GM21367 (cell line): ENCODE measurements around the gene GMCL1.
"Not testable (repeated sequence)": the region's sequence is repeated elsewhere in the genome, so short reads cannot be mapped to it uniquely, and the experiment has no call there.

Source experiments
- ATAC-seq: cut with Tn5 transposase; IDR thresholded peaks from one replicate; pipeline ENCODE4 v1.9.1; 2021; ENCODE audit not compliant: unreplicated experiment

The GMCL1 gene

GRCh38 chr2:69829256-69830044 lies at the start of gene GMCL1:
Gene GMCL1, plus strand, starts transcription at chr2:69829660. Its CDS starts 233 bp downstream, at chr2:69829893.
- peak; percentile 71 for ATAC-seq

DNA sequence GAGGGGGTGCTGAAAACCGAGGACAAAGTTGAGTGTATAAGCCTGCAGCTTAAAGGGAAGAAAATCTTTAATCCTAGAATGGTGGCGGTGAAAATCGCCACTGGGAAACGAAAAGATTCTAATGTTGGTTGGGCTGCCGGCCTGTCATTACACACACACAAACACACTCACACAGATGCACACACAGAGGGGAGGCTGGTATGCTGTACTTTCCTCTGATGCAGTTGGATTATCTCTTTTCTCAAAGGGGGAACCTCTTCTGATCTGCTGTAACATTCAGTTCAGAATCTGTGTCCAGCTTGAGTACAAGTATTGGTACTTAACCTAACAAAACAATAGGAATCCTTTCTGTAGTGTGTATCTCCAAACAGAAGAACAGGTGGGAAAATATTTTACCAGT lies 48.5 kb upstream of the GMCL1 start:
- no peak for ATAC-seq

DNA sequence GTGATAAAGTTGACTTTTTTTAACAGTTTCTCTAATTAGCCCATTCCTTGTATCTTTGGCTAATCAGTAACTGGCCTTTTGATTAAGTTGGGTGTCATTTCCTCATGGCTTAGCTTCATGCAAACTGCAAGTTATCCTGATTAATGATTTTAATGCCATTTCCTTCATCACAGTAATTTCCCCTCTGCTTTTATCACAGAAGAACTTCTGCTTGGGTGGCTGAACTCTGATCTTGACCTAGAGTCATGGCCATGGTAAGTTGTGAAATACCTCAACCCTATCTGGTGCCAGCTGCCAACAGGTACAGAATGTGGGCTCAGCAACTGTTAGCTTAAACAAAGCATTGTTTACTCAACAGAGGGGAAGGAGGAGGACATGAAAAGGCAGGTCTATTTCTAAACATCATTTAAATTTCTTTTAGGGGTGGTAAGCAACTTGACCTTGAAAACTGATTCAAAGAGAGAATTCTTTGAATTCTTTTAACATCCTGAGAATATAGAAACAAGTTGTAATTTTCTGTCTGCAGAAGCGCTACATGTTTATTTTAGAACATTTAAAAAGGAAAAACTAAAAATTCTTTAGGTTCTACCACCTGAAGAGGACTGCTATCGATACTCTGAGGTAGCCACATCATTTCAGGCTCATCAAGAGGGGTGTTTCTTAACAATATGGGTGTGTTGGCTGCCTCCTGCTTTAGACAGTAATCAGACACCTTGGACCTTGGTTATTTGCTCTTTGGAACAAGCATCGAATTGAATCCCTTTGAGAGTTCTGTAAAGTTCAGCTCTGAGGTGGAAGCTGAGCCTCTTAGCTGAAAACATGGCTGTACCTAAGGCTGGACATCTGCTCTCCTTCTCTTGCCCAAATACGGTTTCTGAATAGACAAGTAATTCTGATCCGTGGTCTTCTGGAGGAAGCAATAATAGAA lies 47.9 kb upstream of the GMCL1 start:
- no peak for ATAC-seq

DNA sequence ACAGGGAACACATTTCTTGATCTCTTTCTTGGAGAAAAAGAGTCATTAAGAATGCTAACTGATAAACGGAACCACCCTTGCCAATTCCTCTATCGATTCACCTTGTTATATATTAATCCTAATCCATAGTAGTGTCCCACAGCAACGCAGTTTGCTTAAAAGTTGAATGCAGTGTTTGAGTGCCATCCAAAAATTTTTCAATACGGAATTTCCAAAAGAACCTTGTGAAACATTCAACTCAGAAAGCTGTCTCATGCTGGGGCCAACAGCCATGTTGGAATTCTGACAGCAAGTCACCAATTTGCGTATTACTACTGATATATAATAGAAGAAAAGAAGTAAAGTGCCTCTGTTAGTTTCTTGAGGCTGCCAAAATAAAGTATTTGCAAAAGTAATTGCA lies 45.2 kb upstream of the GMCL1 start:
- no peak for ATAC-seq

DNA sequence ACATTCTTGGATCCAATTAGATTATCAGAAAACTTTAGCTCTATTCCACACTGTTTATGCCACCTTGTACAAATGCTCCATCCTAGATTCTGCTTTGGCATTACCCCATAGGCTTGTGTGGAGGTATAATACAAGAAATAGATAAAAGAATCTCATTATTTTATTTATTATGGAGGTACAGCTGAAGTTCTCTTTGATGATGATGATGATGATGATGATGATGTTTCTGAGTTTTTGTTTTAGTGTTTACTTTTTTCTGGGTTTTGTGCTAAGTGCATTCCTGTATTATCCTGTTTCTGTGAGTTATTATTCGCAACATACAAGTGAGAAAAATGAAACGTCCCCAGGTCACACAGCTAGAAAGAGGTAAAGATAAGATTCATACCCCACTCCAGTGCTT lies 44.1 kb upstream of the GMCL1 start:
- ATAC-seq, result no peak

DNA sequence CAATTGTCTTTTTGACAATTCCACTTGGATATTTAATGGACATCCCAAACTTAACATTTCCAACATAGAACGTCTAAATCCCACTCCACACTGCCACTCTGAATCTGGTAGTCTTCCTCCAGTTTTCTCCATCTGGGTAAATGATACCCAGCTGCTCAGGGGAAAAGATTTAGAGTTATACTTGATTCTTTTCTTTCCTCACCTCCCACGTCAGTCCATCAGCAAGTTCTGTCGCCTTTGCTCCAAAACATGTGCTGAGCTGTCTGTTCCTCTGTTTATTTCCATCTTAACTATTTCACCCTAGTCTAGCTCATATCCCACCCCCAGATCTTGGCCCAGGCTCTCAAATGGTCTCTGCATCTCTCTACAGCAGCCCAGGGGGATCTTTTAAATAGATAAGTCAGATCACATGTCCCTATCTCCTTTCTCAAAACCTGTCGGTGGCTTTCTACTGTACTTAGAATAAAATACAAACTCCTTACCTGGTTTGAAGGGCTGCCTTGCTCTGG lies 43.4 kb upstream of the GMCL1 start:
- ATAC-seq, result no peak

GRCh38 chr2:69789175-69789721 lies 40.2 kb upstream of the GMCL1 start:
- ATAC-seq, result peak; percentile 21

- peak; percentile 37 for ATAC-seq
Measured at GRCh38 chr2:69789772-69790600, 39.5 kb upstream of the GMCL1 start.

- ATAC-seq, result no peak
Measured at GRCh38 chr2:69790601-69790959, 38.9 kb upstream of the GMCL1 start.

GRCh38 chr2:69791045-69791444 lies 38.4 kb upstream of the GMCL1 start:
- ATAC-seq, result no peak

GRCh38 chr2:69796174-69796573 lies 33.3 kb upstream of the GMCL1 start:
- no peak for ATAC-seq

DNA sequence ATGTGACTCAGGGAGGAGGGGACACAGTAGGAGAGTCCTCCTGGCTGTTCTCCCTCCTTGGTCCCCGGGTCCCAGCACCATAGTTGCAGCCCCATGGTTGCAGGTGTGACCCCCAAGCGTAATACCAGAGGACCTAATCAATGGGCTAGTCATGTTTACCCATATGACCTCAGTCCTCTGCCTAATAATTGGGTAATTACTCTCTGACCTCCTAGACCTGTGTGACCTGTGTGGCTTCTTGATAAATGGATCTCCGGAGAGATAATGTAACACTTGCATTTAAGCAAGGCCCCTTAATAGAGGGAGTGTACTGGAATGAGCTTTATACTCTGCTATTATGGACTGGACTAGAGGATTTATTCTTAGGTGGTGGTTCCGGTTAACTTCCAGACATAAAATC lies 32.2 kb upstream of the GMCL1 start:
- ATAC-seq, result no peak

GRCh38 chr2:69797836-69798289 lies 31.6 kb upstream of the GMCL1 start:
- no peak for ATAC-seq

- no peak for ATAC-seq
Measured at GRCh38 chr2:69798290-69798908, 31.1 kb upstream of the GMCL1 start.

DNA sequence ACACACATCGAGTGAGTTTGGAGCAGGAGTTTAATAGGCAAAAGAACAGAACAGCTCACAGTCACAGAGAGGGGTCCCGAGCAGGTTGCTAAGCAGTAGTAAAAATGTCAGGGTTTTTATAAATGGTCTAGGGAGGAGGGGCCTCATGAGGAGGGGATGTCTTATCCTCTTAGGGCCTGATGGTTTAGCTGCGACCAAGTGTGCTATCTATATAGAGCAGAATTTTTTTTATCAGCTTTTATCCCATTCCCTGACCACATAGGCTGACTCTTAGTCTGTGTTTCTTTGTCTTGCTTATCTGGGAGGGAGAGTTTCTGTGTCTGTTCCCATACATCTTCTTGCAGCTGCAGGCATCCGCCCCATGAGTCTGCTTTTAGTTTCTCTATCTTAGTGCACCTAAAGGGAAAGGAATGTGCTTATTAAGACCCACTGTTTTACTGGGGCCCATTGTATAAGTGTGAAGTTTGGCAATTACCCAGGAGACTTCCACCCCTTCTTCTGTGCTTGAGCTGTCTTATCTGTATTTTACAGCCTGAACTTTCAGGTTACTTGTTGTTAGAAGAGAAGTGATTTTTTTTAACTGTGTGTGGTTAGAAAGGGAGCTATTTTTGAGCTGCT lies 30.4 kb upstream of the GMCL1 start:
- no peak for ATAC-seq

- ATAC-seq, result no peak
Measured at GRCh38 chr2:69801745-69802290, 27.6 kb upstream of the GMCL1 start.

GRCh38 chr2:69802781-69803367 lies 26.6 kb upstream of the GMCL1 start:
- not testable (repeated sequence) for ATAC-seq

- no peak for ATAC-seq
Measured at GRCh38 chr2:69804416-69804815, 25.0 kb upstream of the GMCL1 start.

DNA sequence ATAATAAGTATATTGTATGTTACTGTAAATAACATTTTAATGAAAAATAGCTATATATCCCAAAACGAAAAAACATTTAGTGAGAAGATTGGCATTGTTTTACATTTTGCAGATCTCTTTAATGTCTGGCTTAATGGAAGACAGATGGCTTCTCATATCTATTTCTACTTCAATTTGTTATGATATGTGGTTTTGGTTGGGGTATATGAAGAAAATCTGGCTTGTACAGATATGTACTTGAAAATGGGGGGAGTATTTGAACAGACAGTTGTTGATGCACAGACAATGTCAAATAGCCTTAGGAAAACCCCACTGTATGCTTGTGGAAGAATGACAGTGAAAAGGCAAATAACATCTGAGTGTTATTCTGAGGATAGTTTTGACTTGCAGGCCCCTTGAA lies 23.6 kb upstream of the GMCL1 start:
- ATAC-seq, result no peak
